Measurements from ENCODE around the gene SPATS2.

SPATS2 gene

GRCh38 chr12:49550693-49551252, 183.5 kb downstream of the SPATS2 start:
- H3K27ac ChIP-seq (ENCODE audit: low read depth in 2 of 2, low read length in 2 of 2): no peak overlapping the region
- H3K9me3 ChIP-seq (ENCODE audit: control insufficient read depth in 2 of 2, low read length in 2 of 2): no peaks in the 10 kb centered on the region
- H3K4me3 ChIP-seq (ENCODE audit: low read length in 2 of 2): no peak overlapping the region
- peaks cover 16 to 24% of the 10 kb centered on the region in 2 donors for H3K27me3 ChIP-seq (ENCODE audit: control insufficient read depth in 2 of 2, insufficient read depth in 2 of 2, low read length in 2 of 2)
- no peak overlapping the region for H3K9ac ChIP-seq (ENCODE audit: low read depth in 1 of 2, low read length in 2 of 2)
- H3K4me1 ChIP-seq (ENCODE audit: control insufficient read depth in 2 of 2, insufficient read depth in 2 of 2, low read length in 2 of 2): peaks cover 0 to 5% of the 10 kb centered on the region in 2 donors
- no peaks in the 10 kb centered on the region for H3K36me3 ChIP-seq (ENCODE audit: control insufficient read depth in 2 of 2, insufficient read depth in 2 of 2, low read length in 2 of 2)

- H3K36me3 ChIP-seq (ENCODE audit: control insufficient read depth in 2 of 2, insufficient read depth in 2 of 2, low read length in 2 of 2): peaks cover 0 to 10% of the 10 kb centered on the region in 2 donors
- peaks cover 0 to 5% of the 10 kb centered on the region in 2 donors for H3K4me1 ChIP-seq (ENCODE audit: control insufficient read depth in 2 of 2, insufficient read depth in 2 of 2, low read length in 2 of 2)
- H3K4me3 ChIP-seq (ENCODE audit: low read length in 2 of 2): no peak overlapping the region
- peaks cover 16 to 19% of the 10 kb centered on the region in 2 donors for H3K27me3 ChIP-seq (ENCODE audit: control insufficient read depth in 2 of 2, insufficient read depth in 2 of 2, low read length in 2 of 2)
- H3K27ac ChIP-seq (ENCODE audit: low read depth in 2 of 2, low read length in 2 of 2): no peak overlapping the region
- no peaks in the 10 kb centered on the region for H3K9me3 ChIP-seq (ENCODE audit: control insufficient read depth in 2 of 2, low read length in 2 of 2)
- H3K9ac ChIP-seq (ENCODE audit: low read depth in 1 of 2, low read length in 2 of 2): no peak overlapping the region
These were observed 184.8 kb downstream of the SPATS2 start for GRCh38 chr12:49552014-49552413.

- no peak overlapping the region for H3K4me3 ChIP-seq (ENCODE audit: low read length in 2 of 2)
- no peaks in the 10 kb centered on the region for H3K9me3 ChIP-seq (ENCODE audit: control insufficient read depth in 2 of 2, low read length in 2 of 2)
- no peak overlapping the region for H3K27ac ChIP-seq (ENCODE audit: low read depth in 2 of 2, low read length in 2 of 2)
- peaks cover 15 to 16% of the 10 kb centered on the region in 2 donors for H3K27me3 ChIP-seq (ENCODE audit: control insufficient read depth in 2 of 2, insufficient read depth in 2 of 2, low read length in 2 of 2)
- H3K36me3 ChIP-seq (ENCODE audit: control insufficient read depth in 2 of 2, insufficient read depth in 2 of 2, low read length in 2 of 2): peaks cover 0 to 14% of the 10 kb centered on the region in 2 donors
- peaks cover 0 to 5% of the 10 kb centered on the region in 2 donors for H3K4me1 ChIP-seq (ENCODE audit: control insufficient read depth in 2 of 2, insufficient read depth in 2 of 2, low read length in 2 of 2)
- H3K9ac ChIP-seq (ENCODE audit: low read depth in 1 of 2, low read length in 2 of 2): no peak overlapping the region
These were observed 185.2 kb downstream of the SPATS2 start for GRCh38 chr12:49552425-49552824.

- Histone ChIP-seq H3K27me3 (ENCODE audit: control insufficient read depth in 2 of 2, insufficient read depth in 2 of 2, low read length in 2 of 2) (peaks cover 11 to 16% of the 10 kb centered on the region in 2 donors), H3K9me3 (ENCODE audit: control insufficient read depth in 2 of 2, low read length in 2 of 2) (no peaks in the 10 kb centered on the region), H3K9ac (ENCODE audit: low read depth in 1 of 2, low read length in 2 of 2) (no peak overlapping the region), H3K36me3 (ENCODE audit: control insufficient read depth in 2 of 2, insufficient read depth in 2 of 2, low read length in 2 of 2) (peaks cover 0 to 17% of the 10 kb centered on the region in 2 donors), H3K4me3 (ENCODE audit: low read length in 2 of 2) (no peak overlapping the region), H3K27ac (ENCODE audit: low read depth in 2 of 2, low read length in 2 of 2) (no peak overlapping the region), H3K4me1 (ENCODE audit: control insufficient read depth in 2 of 2, insufficient read depth in 2 of 2, low read length in 2 of 2) (peaks cover 0 to 5% of the 10 kb centered on the region in 2 donors)
These were observed 185.6 kb downstream of the SPATS2 start for GRCh38 chr12:49552899-49553298.

- Histone ChIP-seq H3K4me3 (ENCODE audit: low read length in 2 of 2) (no peak overlapping the region), H3K27ac (ENCODE audit: low read depth in 2 of 2, low read length in 2 of 2) (no peak overlapping the region), H3K9ac (ENCODE audit: low read depth in 1 of 2, low read length in 2 of 2) (no peak overlapping the region), H3K27me3 (ENCODE audit: control insufficient read depth in 2 of 2, insufficient read depth in 2 of 2, low read length in 2 of 2) (peaks cover 4 to 8% of the 10 kb centered on the region in 2 donors), H3K4me1 (ENCODE audit: control insufficient read depth in 2 of 2, insufficient read depth in 2 of 2, low read length in 2 of 2) (peaks cover 0 to 4% of the 10 kb centered on the region in 2 donors), H3K9me3 (ENCODE audit: control insufficient read depth in 2 of 2, low read length in 2 of 2) (no peaks in the 10 kb centered on the region), H3K36me3 (ENCODE audit: control insufficient read depth in 2 of 2, insufficient read depth in 2 of 2, low read length in 2 of 2) (peaks cover 4 to 24% of the 10 kb centered on the region in 2 donors)
These were observed 186.3 kb downstream of the SPATS2 start for GRCh38 chr12:49553512-49554088.

- no peak overlapping the region for H3K27ac ChIP-seq (ENCODE audit: low read depth in 2 of 2, low read length in 2 of 2)
- H3K36me3 ChIP-seq (ENCODE audit: control insufficient read depth in 2 of 2, insufficient read depth in 2 of 2, low read length in 2 of 2): peaks cover 10 to 30% of the 10 kb centered on the region in 2 donors
- no peak overlapping the region for H3K4me3 ChIP-seq (ENCODE audit: low read length in 2 of 2)
- H3K9ac ChIP-seq (ENCODE audit: low read depth in 1 of 2, low read length in 2 of 2): no peak overlapping the region
- H3K27me3 ChIP-seq (ENCODE audit: control insufficient read depth in 2 of 2, insufficient read depth in 2 of 2, low read length in 2 of 2): peaks cover 4% of the 10 kb centered on the region in 2 donors
- H3K9me3 ChIP-seq (ENCODE audit: control insufficient read depth in 2 of 2, low read length in 2 of 2): no peaks in the 10 kb centered on the region
- H3K4me1 ChIP-seq (ENCODE audit: control insufficient read depth in 2 of 2, insufficient read depth in 2 of 2, low read length in 2 of 2): no peaks in the 10 kb centered on the region
These were observed 187.0 kb downstream of the SPATS2 start for GRCh38 chr12:49554266-49554665.

GRCh38 chr12:49555631-49556390, 188.5 kb downstream of the SPATS2 start:
- Histone ChIP-seq H3K27ac (ENCODE audit: low read depth in 2 of 2, low read length in 2 of 2) (no peak overlapping the region), H3K4me3 (ENCODE audit: low read length in 2 of 2) (no peak overlapping the region), H3K36me3 (ENCODE audit: control insufficient read depth in 2 of 2, insufficient read depth in 2 of 2, low read length in 2 of 2) (peaks cover 25 to 45% of the 10 kb centered on the region in 2 donors), H3K27me3 (ENCODE audit: control insufficient read depth in 2 of 2, insufficient read depth in 2 of 2, low read length in 2 of 2) (peaks cover 0 to 1% of the 10 kb centered on the region in 2 donors), H3K9ac (ENCODE audit: low read depth in 1 of 2, low read length in 2 of 2) (no peak overlapping the region), H3K4me1 (ENCODE audit: control insufficient read depth in 2 of 2, insufficient read depth in 2 of 2, low read length in 2 of 2) (no peaks in the 10 kb centered on the region), H3K9me3 (ENCODE audit: control insufficient read depth in 2 of 2, low read length in 2 of 2) (no peaks in the 10 kb centered on the region)

- H3K4me1 ChIP-seq (ENCODE audit: control insufficient read depth in 2 of 2, insufficient read depth in 2 of 2, low read length in 2 of 2): no peaks in the 10 kb centered on the region
- H3K27me3 ChIP-seq (ENCODE audit: control insufficient read depth in 2 of 2, insufficient read depth in 2 of 2, low read length in 2 of 2): no peaks in the 10 kb centered on the region
- no peak overlapping the region for H3K9ac ChIP-seq (ENCODE audit: low read depth in 1 of 2, low read length in 2 of 2)
- peaks cover 29 to 52% of the 10 kb centered on the region in 2 donors for H3K36me3 ChIP-seq (ENCODE audit: control insufficient read depth in 2 of 2, insufficient read depth in 2 of 2, low read length in 2 of 2)
- H3K4me3 ChIP-seq (ENCODE audit: low read length in 2 of 2): no peak overlapping the region
- H3K27ac ChIP-seq (ENCODE audit: low read depth in 2 of 2, low read length in 2 of 2): no peak overlapping the region
- H3K9me3 ChIP-seq (ENCODE audit: control insufficient read depth in 2 of 2, low read length in 2 of 2): no peaks in the 10 kb centered on the region
These were observed 189.3 kb downstream of the SPATS2 start for GRCh38 chr12:49556391-49557186.

- Histone ChIP-seq H3K4me3 (ENCODE audit: low read length in 2 of 2) (no peak overlapping the region), H3K9ac (ENCODE audit: low read depth in 1 of 2, low read length in 2 of 2) (no peak overlapping the region), H3K4me1 (ENCODE audit: control insufficient read depth in 2 of 2, insufficient read depth in 2 of 2, low read length in 2 of 2) (no peaks in the 10 kb centered on the region), H3K27me3 (ENCODE audit: control insufficient read depth in 2 of 2, insufficient read depth in 2 of 2, low read length in 2 of 2) (no peaks in the 10 kb centered on the region), H3K36me3 (ENCODE audit: control insufficient read depth in 2 of 2, insufficient read depth in 2 of 2, low read length in 2 of 2) (peaks cover 34 to 60% of the 10 kb centered on the region in 2 donors), H3K9me3 (ENCODE audit: control insufficient read depth in 2 of 2, low read length in 2 of 2) (no peaks in the 10 kb centered on the region), H3K27ac (ENCODE audit: low read depth in 2 of 2, low read length in 2 of 2) (no peak overlapping the region)
These were observed 190.1 kb downstream of the SPATS2 start for GRCh38 chr12:49557187-49557916.

Measured in mucosa of rectum (tissue), 2 donors.